GM18499 (cell line): Measurements from ENCODE around the gene SYNPO.

Experiments used
- ATAC-seq: cut with Tn5 transposase; IDR thresholded peaks from one replicate; pipeline ENCODE4 v1.9.1; 2021; ENCODE audit warnings: moderate number of reproducible peaks; ENCODE audit not compliant: insufficient read depth, unreplicated experiment

The SYNPO gene

DNA sequence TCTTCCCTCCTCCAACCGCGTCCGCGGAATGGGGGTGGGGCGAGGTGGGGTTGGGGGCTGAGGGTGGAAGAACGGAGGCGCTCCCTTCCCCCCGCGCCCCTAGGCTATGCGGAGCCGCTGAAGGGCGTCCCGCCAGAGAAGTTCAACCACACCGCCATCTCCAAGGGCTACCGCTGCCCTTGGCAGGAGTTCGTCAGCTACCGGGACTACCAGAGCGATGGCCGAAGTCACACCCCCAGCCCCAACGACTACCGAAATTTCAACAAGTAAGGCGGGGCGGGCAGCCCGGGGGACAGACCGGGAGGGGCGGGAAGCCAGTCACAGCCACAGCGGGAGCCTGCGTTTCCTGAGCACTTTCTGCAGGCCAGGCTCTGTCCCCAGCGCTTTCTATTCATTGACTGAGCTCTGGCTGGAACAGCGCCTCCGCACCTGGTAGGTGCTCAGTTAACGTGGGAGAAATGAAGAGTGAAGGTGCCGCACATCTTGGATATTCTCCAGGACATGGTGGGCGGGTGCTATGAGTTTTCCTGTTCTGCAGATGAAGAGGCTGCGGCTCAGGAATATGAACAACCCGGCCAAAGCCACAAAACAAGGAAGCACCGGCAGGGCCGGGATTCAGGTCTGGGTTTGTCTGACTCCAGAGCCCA, 31.9 kb downstream of the SYNPO start:
- ATAC-seq = no peak

DNA sequence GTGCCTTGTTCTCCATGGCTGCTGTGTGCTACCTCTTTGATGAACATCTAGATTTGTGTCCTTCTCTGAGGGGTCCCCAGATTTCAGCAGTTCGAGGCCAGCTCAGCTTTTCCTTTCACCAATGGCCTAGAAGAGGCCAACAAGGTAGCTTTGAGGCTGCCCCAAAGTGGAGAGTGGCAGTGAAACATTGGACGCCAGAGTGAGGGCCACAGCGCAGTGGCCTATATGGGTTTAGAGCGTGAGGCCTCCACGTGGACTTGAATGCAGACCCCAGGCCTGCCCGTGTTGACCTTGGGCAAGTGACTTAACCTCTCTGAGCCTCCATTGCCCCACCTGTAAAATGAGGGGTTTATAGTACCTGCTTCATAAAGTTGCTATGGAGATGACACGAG, 32.4 kb downstream of the SYNPO start:
- no peak for ATAC-seq

DNA sequence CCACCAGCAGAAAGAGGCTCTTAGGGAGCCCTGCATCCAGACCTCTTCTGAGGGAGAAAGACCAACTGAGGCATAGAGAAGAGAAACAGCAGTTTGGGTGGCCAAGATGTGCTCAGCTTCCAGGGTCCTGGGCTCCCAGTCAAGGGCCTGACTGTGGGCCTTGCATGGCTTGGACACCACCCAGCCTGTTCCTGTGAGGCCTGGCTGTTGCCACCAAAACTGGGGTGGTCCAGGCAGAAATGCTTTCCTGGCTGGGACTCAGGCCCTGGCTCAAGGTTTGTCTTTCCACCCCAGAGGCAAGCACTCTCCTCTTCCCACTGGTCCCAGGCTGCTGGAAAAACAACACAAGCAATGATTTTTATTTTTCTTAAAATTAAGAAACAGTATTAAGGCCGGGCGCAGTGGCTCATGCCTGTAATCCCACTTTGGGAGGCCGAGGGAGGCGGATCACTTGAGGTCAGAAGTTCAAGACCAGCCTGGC, 33.9 kb downstream of the SYNPO start:
- ATAC-seq = no peak

DNA sequence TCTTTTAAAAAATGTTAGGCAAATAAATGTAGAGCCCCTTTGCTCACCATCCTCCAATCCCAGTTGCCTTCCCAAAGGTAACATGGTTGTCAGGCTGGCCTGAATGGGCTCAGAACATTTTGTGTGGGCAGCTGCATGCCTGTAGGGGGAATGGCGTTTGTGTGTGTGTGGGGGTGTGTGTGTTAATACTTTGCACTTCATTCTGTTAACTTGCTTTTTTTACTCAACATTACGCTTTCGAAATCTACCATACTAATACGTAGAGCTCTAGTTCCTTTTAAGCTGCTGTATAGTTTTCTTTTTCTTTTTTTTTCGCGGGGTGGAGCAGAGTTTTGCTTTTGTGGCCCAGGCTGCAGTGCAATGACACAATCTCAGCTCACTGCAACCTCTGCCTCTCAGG, 34.6 kb downstream of the SYNPO start:
- no peak for ATAC-seq

DNA sequence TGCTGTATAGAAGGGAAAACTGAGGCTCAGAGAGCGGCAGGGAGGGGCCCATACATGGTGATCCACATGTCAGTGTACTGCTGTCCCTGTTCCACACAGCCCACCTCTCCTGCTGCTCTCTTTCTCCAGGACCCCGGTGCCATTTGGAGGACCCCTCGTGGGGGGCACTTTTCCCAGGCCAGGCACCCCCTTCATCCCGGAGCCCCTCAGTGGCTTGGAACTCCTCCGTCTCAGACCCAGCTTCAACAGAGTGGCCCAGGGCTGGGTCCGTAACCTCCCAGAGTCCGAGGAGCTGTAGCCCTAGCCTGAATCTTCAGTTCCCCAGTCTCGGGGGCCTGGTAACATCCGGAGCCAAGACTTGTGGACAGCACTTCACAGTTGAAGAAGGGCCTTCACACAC, 36.1 kb downstream of the SYNPO start:
- ATAC-seq = no peak

DNA sequence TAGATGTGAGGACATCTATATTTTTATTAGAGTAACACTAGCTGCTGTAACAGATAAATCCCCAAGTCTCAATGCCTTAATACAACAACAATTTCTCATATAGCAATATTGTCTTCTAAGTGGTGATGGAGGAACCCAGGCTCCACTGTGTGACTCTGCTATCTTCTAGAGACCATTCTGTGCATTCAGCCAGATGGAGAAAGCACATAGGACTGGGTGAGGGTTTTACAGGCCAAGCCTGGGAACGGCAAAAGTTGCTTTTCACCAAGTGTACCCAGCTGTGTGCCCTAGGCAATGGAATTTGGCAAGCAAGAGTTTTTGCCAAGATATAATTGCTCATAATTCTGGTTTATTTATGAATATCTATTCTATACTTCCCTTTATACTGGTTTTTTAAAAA, 48.7 kb downstream of the SYNPO start:
- ATAC-seq = no peak

DNA sequence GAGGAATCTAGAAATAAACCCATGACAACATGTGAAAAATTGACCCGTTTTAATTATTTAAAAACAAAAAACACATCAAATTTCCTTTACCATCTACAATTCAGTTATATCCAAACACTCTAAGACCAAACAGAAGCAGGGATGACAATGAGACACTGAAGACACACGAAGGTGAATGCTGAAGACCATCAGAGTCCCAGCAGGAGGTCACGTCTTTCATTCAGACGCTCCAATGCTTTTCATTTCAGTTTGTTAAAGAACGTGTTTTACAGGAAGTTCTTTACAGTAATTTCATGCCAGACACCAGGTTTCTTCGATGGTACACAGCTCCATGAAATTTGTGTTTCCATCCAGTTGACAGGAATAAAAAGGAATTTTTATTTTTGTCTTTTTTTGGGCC, 50.3 kb downstream of the SYNPO start:
- ATAC-seq = no peak

DNA sequence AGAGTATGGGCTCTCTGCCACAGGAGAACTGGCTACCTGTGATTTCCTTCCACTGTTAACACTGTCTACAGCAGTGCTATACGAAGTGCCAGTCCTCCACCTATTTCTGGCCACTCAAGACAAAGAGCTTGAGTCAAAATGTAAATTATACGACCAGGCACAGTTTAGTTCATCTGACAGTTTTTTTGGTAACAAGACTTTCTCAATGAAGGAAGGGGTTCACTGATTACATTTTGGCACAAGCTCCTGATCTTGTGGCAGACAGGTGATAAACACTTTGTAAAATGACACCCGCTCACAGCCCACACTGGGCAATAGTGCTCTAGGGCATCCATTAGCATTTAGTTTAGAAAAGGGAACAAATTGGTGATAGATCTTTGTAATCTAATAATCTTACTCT, 51.8 kb downstream of the SYNPO start:
- ATAC-seq = no peak

DNA sequence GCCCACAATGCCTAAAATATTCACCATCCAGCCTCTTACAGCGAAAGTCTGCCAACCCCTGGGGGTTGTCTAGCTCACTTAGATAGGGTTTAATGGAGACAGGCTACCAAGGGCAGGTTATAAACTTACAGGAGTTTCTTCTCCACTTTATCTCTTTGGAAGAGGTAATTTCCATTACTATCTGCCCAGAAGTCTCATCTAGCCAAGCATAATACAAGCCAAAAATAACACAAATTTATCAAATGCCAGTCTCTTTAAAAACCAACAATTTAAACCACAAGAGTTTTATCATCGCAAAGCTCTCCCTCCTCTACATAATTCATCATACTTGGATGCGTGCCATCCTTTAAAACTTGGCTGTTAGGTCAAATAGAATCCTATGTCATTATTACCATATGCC, 54.2 kb downstream of the SYNPO start:
- ATAC-seq = no peak

DNA sequence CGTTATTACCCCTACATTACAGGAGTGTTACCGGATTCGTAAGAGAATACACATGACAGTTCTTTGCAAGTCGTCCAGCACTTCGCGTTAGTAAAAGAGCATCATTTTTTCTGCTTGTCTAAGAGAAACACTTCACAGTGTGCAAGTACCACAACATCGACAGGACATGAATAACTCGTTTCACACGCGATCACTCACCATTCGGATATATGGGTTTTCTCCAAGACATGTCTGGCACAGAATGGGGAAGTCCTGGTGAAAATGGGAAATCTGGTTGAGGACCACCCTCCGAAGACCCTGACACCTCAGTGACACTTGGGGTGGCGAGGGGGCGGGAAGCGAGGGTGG, 59.8 kb downstream of the SYNPO start:
- no peak for ATAC-seq

DNA sequence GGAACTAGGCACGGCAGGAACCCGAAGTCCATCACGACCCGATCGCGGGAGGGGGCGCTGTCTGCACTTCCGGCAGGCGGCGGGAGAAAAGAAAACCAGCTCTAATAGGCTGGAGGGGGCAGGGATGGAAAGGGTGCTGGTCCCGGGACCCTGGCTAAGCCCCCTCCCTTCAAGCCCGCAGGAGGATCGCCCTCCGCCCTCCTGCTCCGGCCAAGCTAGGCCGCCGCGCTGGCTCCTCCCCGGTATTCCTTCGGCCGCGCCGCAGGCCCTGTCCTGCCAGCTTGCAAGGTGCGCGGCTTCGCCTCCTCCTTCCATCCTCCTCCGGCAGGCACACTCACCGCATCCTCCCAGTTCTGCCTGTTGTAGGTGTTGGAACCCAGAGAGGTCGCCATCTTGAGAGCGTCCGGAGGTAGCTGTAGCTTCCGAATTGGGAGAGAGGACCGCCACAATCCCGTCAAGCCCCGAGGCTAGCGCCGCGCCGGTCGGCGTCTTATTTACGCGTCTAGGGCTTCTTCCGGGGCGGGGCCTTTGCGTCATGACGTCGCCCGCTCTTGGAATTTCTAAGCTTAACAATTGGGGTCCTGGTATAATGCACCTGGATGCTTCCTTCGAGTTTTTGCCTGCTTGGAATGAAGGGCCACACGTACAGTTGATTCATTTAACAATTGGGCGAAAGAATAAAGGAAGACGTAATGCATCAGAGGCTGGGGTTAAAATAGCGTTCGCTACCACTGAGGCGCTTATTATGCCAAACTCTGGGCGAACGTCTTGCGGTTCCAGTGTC, 60.3 kb downstream of the SYNPO start, which contains the start of gene RBM22:
Gene RBM22 (minus strand): TSS at position 469 of the 784 bp plus-strand sequence. CDS start 77 bp downstream, at position 392.
- ATAC-seq = peak; percentile 74

DNA sequence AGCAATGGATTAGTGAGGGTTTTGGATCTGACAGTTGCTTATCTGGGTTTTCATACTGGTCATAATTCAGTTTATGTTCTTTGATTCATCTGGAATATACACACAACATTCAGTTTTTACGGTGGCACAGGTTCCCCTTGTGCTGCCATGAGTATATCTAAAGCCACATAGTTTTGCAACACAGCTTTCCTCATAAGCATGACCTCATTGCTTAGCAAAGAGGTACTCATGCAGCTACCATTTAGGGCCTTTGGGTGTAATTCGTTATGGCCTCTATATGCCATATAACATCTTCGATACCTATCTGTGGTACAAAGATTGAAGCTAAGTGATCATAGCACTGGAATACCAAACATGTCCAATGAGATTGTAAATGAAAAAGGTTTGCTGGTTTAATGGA, 63.3 kb downstream of the SYNPO start:
- ATAC-seq = no peak

DNA sequence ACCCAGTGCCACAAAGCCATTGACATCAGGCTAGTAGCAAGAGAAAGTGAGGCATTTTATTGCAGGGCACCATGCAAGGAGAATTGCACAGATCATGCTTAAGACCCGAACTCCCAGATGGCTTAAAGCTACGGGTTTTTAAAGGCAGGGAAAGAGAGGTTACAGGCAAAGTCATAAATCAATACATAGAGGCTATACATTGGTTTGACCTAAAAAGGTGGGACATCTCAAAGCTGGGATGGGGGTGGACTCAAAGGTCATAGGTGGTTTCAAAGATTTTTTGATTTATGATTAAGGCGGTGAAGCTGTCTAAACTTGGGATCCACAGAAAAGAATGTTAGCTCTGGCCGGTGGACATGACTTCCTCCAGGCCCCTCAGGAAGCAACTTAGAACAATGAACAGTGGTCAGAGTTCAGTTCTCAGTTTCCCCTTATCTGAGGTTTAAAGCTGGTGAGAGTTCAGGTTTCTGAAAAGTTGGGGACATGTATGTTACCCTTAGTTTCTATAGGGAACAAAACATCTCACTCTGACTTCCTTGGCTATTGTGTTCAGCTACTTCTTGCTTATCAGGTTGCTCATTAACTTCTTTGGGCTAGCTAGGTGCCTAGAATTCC, 66.4 kb downstream of the SYNPO start:
- ATAC-seq = no peak
